Uterus (tissue), 4 donors: ENCODE data around the gene SREK1IP1. TPM values are rescaled to one million over a fixed set of nuclear protein-coding genes. Genes with fewer than 3 reads are reported as not detected.

ENCODE experiments used
- DNase-seq, 2 donors: peaks; one replicate each; pipeline ENCODE4 v3.0.0-alpha.2; 2019 to 2020
- H3K27ac ChIP-seq, 2 donors: fragments of 200-600 bp; sonication (generic); 1 replicate in 1 of 2; 2 replicates in 1 of 2; pipeline ENCODE4 v1.5.1; 2016 to 2018
- H3K27me3 ChIP-seq, 2 donors: fragments of 200-600 bp; sonication (generic); one replicate each; pipeline ENCODE4 v1.5.1; 2018 to 2019; ENCODE audit warnings: control low read depth in 1 of 2
- H3K36me3 ChIP-seq, 2 donors: fragments of 200-600 bp; sonication (generic); one replicate each; pipeline ENCODE4 v1.5.1; 2019; ENCODE audit warnings: control low read depth in 1 of 2
- H3K4me1 ChIP-seq, 2 donors: fragments of 200-600 bp; sonication (generic); one replicate each; pipeline ENCODE4 v1.5.1; 2018 to 2019; ENCODE audit warnings: control low read depth in 1 of 2
- H3K4me3 ChIP-seq, 2 donors: fragments of 200-600 bp; sonication (generic); 1 replicate in 1 of 2; 2 replicates in 1 of 2; pipeline ENCODE4 v1.5.1; 2018 to 2019; ENCODE audit warnings: mild to moderate bottlenecking in 1 of 2
- H3K9me3 ChIP-seq, 2 donors: fragments of 200-600 bp; sonication (generic); one replicate each; pipeline ENCODE4 v1.5.1; 2019; ENCODE audit warnings: control low read depth in 1 of 2
- CTCF ChIP-seq, 4 experiments: fragments of 200-600 bp in 2 of 4; fragments of 450-650 bp in 2 of 4; sonication (generic) in 2 of 4; IDR thresholded peaks; one replicate each; pipeline ENCODE4 v1.5.1; 2016 to 2019; ENCODE audit warnings: antibody characterized with exemption in 4 of 4, mild to moderate bottlenecking in 2 of 4, moderate library complexity in 1 of 4
- POLR2A ChIP-seq, 2 donors: fragments of 450-650 bp; IDR thresholded peaks; one replicate each; pipeline ENCODE4 v1.6.1; 2016; ENCODE audit warnings: antibody characterized with exemption in 2 of 2, mild to moderate bottlenecking in 1 of 2, moderate library complexity in 1 of 2
- intact Hi-C: fragments of 100-400 bp; cut with DNase I; formaldehyde crosslinking; loops from one replicate; pipeline ENCODE4 v1.15.1; 2023; ENCODE audit warnings: low total_unique reads
- total RNA-seq, 4 donors: library from RNA; depleted of rRNA in 3 of 4; stranded (reverse); fragments of >200 nt in 3 of 4; gene quantifications; one replicate each; pipeline versions ENCODE4 v1.1.0 to v1.2.4, GENCODE V29; 2014 to 2023
- donor health status: DM: yes; HTN: yes; CAD: no.

The SREK1IP1 gene
- total RNA-seq, 4 donors from 2014 or later, result 3.6 to 28.4 (median 18.0) TPM

GRCh38 chr5:64765804-64766504, 2.5 kb downstream of the SREK1IP1 start:
- no peak for TF ChIP-seq POLR2A (IDR thresholded peaks at IDR 0.05)
- TF ChIP-seq CTCF (IDR thresholded peaks at IDR 0.05), result no peak
- Histone ChIP-seq H3K27ac (no peak overlapping the region), H3K36me3 (no peaks in the 10 kb centered on the region), H3K9me3 (no peaks in the 10 kb centered on the region), H3K4me1 (peaks cover 6 to 12% of the 10 kb centered on the region in 2 donors), H3K27me3 (no peaks in the 10 kb centered on the region), H3K4me3 (no peak overlapping the region)
- intact Hi-C loops, result no loop called here
- no peak for DNase-seq

- H3K4me1 ChIP-seq, result peaks cover 0 to 12% of the 10 kb centered on the region in 2 donors
- H3K4me3 ChIP-seq, result no peak overlapping the region
- intact Hi-C loops, result no loop called here
- H3K9me3 ChIP-seq, result no peaks in the 10 kb centered on the region
- H3K27ac ChIP-seq, result no peak overlapping the region
- no peak for DNase-seq
- H3K27me3 ChIP-seq, result no peaks in the 10 kb centered on the region
- no peaks in the 10 kb centered on the region for H3K36me3 ChIP-seq
- TF ChIP-seq CTCF (IDR thresholded peaks at IDR 0.05) (no peak), POLR2A (IDR thresholded peaks at IDR 0.05) (no peak)
These were observed 4.5 kb downstream of the SREK1IP1 start for GRCh38 chr5:64763948-64764503.

GRCh38 chr5:64759960-64760660, 8.4 kb downstream of the SREK1IP1 start:
- no peak overlapping the region for H3K4me3 ChIP-seq
- H3K4me1 ChIP-seq, result no peaks in the 10 kb centered on the region
- intact Hi-C loops, result no loop called here
- TF ChIP-seq POLR2A (IDR thresholded peaks at IDR 0.05), result no peak
- no peak for TF ChIP-seq CTCF (IDR thresholded peaks at IDR 0.05)
- no peaks in the 10 kb centered on the region for H3K9me3 ChIP-seq
- H3K27ac ChIP-seq, result no peak overlapping the region
- H3K36me3 ChIP-seq, result no peaks in the 10 kb centered on the region
- no peak for DNase-seq
- no peaks in the 10 kb centered on the region for H3K27me3 ChIP-seq

GRCh38 chr5:64758901-64759300, 9.6 kb downstream of the SREK1IP1 start:
- Histone ChIP-seq H3K36me3 (no peaks in the 10 kb centered on the region), H3K4me3 (no peak overlapping the region), H3K9me3 (no peaks in the 10 kb centered on the region), H3K27ac (no peak overlapping the region), H3K27me3 (no peaks in the 10 kb centered on the region), H3K4me1 (no peaks in the 10 kb centered on the region)
- no peak for TF ChIP-seq POLR2A (IDR thresholded peaks at IDR 0.05)
- TF ChIP-seq CTCF (IDR thresholded peaks at IDR 0.05), result no peak
- intact Hi-C loops, result no loop called here
- no peak for DNase-seq

- Histone ChIP-seq H3K4me3 (no peak overlapping the region), H3K27ac (no peak overlapping the region), H3K27me3 (no peaks in the 10 kb centered on the region), H3K36me3 (no peaks in the 10 kb centered on the region), H3K4me1 (no peaks in the 10 kb centered on the region), H3K9me3 (no peaks in the 10 kb centered on the region)
- DNase-seq, result no peak
- TF ChIP-seq CTCF (IDR thresholded peaks at IDR 0.05), result no peak
- no peak for TF ChIP-seq POLR2A (IDR thresholded peaks at IDR 0.05)
- intact Hi-C loops, result no loop called here
These were observed 14.4 kb downstream of the SREK1IP1 start for GRCh38 chr5:64754066-64754465.
